ENCODE measurements around the gene IL1RL1. TPM values are rescaled to one million over a fixed set of nuclear protein-coding genes. Genes with fewer than 3 reads are reported as not detected.

IL1RL1 gene
- total RNA-seq, 2 donors from 2014 or later, result 36.3 to 57.7 TPM

DNA sequence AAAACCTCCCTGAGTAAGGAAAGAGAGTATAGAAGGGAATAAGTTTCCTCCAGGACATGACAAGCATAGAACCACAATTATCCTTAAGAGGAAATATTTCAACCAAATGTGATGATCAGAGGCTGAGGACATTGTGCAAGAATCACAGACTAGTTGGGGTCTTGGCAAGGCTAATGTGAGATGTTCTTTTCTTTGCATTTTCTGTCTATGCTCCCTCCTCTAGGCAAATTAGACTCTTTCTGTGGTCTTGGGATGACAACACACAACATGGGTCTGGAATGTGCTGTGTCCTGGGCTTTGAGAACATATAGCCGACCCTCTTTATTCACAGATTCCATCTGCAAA, 32.0 kb upstream of the IL1RL1 start:
- DNase-seq (ENCODE audit: low spot score) (no peak), ATAC-seq (no peak)
- Mint-ChIP-seq H3K4me3 (no peak overlapping the region), H3K36me3 (peaks cover 13% of the 10 kb centered on the region), H3K27me3 (no peaks in the 10 kb centered on the region), H3K4me1 (ENCODE audit: low read depth in 2 of 2) (peaks cover 49 to 51% of the 10 kb centered on the region in 2 donors), H3K9me3 (peaks cover 4% of the 10 kb centered on the region), H3K27ac (peak overlapping the region in 1 of 2 donors; percentile 83)

DNA sequence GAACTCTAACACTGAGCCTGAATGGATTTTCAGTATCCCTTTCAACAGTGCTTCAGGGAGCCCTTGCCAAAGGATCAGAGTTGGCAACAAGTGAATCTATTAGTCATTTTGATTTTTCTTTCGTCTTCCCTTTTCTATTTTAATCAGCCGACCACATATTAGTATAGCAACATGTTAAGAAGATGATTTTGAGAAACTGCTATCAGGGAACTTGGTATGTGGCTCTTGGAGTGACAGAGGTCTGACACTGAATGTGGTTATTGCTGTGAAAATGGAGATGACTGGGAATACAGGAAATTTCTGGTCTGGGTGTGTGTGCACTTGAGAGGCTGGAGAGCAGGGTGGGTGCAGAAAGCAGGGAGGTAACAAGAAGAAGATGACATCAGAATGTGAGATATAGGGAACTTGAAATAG, 28.7 kb upstream of the IL1RL1 start:
- Mint-ChIP-seq H3K9me3 (no peaks in the 10 kb centered on the region), H3K4me1 (ENCODE audit: low read depth in 2 of 2) (peaks cover 23 to 29% of the 10 kb centered on the region in 2 donors), H3K27ac (no peak overlapping the region), H3K27me3 (no peaks in the 10 kb centered on the region), H3K4me3 (no peak overlapping the region), H3K36me3 (peaks cover 13% of the 10 kb centered on the region)
- no peak for DNase-seq (ENCODE audit: low spot score)
- ATAC-seq, result peak; percentile 88 to 89

DNA sequence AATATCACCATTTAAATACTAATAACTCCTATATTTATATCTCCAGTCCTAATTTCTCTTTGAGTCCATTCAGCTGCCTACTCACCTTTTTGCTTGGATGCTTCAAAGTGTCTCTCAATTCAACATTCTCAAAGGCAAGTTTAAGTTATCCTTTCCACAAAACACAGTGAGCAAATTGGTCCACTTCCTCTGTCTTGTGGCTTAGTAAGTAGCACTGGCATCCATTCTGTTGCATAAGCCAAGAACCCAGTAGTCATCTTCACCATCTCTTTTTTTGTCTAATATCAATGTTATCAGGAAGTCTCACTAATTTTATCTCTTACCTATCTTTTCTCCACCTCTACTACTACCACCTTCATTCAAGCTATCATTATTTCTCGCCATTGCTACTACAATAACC, 27.4 kb upstream of the IL1RL1 start:
- Mint-ChIP-seq H3K9me3 (no peaks in the 10 kb centered on the region), H3K4me3 (no peak overlapping the region), H3K36me3 (peaks cover 18% of the 10 kb centered on the region), H3K4me1 (ENCODE audit: low read depth in 2 of 2) (peaks cover 15 to 16% of the 10 kb centered on the region in 2 donors), H3K27ac (no peak overlapping the region), H3K27me3 (no peaks in the 10 kb centered on the region)
- ATAC-seq (no peak), DNase-seq (ENCODE audit: low spot score) (no peak)

DNA sequence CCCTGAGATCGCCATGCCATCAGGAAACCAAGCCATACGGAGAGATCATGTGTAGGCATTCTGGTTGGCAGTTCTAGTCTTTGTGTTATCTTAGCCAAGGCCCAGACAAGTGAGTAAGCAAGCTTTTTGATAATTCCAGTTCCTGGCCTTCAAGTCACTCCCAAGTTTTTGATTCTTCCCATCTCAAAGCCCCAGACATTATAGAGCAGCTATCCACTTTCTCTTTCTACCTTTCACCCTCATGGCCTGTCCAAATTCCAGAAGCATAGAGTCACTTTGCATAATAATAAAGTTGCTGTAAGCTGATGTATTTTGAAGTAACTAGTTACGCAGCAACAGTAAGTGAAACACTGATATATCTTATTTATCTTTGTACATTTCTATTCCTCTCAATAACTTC, 26.8 kb upstream of the IL1RL1 start:
- Mint-ChIP-seq H3K27me3 (no peaks in the 10 kb centered on the region), H3K9me3 (no peaks in the 10 kb centered on the region), H3K27ac (no peak overlapping the region), H3K4me3 (no peak overlapping the region), H3K4me1 (ENCODE audit: low read depth in 2 of 2) (peaks cover 11% of the 10 kb centered on the region in 2 donors), H3K36me3 (peaks cover 18% of the 10 kb centered on the region)
- DNase-seq (ENCODE audit: low spot score) (no peak), ATAC-seq (no peak)

DNA sequence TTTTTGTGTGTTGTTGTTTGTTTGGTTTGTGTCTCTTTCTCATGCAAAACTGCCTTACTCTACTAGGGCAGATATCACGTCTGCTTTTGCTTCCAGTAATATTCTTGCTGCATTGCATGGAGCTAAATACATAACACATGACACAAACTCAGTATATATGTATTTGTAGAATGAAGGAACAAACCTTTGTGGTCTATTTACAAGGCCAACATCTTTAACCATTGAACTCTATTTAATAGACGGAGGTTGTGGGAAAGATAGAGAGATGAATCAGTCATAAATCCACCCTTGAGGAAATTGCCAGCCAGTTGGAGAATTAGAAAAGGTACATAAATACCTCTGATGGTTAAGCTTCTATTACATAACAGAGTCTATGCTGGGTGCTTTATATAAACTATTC, 26.0 kb upstream of the IL1RL1 start:
- ATAC-seq (no peak), DNase-seq (ENCODE audit: low spot score) (no peak)
- Mint-ChIP-seq H3K4me1 (ENCODE audit: low read depth in 2 of 2) (peaks cover 11 to 14% of the 10 kb centered on the region in 2 donors), H3K9me3 (no peaks in the 10 kb centered on the region), H3K4me3 (no peak overlapping the region), H3K27me3 (no peaks in the 10 kb centered on the region), H3K27ac (no peak overlapping the region), H3K36me3 (peaks cover 18% of the 10 kb centered on the region)

DNA sequence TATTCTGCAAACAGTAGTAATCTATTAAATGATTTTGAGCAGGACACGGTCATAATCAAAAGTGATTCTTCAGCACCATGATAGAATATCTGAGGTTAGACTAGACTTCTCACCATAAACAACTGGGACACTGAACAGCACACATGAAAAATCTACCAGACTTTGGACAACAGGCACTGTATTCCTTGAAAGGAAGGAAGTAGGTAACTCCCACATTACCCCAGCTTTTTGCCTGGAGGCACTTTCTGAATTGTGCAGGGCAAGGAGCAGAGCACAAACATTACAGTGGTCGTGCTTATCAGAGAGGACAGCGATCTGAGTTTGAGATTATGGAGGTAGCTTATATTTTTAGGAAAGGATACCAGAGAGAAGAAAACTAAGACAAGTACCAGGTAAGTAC, 25.3 kb upstream of the IL1RL1 start:
- Mint-ChIP-seq H3K4me3 (no peak overlapping the region), H3K27ac (peak overlapping the region in 1 of 2 donors; percentile 26), H3K27me3 (no peaks in the 10 kb centered on the region), H3K36me3 (peaks cover 18% of the 10 kb centered on the region), H3K4me1 (ENCODE audit: low read depth in 2 of 2) (peaks cover 14 to 16% of the 10 kb centered on the region in 2 donors), H3K9me3 (no peaks in the 10 kb centered on the region)
- ATAC-seq, result no peak
- no peak for DNase-seq (ENCODE audit: low spot score)

DNA sequence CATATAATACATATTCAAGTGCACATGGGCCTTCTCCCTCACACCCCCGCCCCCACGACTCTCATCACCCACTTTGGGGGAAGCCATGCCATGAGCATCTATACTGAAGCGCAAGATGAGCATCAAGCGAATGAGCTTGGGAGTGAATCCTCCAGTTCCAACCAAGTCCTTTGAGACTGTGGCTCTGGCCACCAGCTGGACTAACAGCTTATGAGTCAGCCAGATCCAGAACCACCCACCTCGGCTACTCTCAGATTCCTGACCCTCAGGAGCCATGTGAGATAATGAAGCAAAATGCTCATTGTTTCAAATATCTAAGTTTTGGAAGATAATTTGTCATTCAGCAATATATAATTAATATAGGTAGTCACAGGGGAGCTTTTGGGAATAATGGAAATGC, 22.2 kb upstream of the IL1RL1 start:
- H3K9me3 Mint-ChIP-seq, result no peaks in the 10 kb centered on the region
- H3K36me3 Mint-ChIP-seq, result peaks cover 18% of the 10 kb centered on the region
- no peaks in the 10 kb centered on the region for H3K27me3 Mint-ChIP-seq
- ATAC-seq, result no peak
- H3K27ac Mint-ChIP-seq, result no peak overlapping the region
- peaks cover 29 to 30% of the 10 kb centered on the region in 2 donors for H3K4me1 Mint-ChIP-seq (ENCODE audit: low read depth in 2 of 2)
- H3K4me3 Mint-ChIP-seq, result no peak overlapping the region
- DNase-seq (ENCODE audit: low spot score), result no peak

DNA sequence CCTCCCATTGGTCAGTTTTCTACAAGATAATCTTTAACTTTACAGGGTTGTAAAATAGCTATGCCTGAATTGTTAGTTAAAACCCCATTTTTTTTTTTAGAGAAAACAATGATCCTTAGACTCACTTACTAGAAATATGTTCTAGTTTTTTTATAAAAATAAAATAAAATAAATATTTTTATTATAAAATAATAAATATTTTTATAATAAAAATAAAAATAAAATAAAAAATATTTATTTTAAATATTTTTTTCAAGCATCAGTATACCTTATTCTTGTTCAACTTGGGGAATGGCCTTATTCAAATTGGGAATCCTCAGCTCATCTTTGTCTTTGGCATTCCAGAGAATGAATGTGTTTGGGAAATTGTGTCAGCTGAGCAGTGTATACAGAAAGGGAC, 20.8 kb upstream of the IL1RL1 start:
- Mint-ChIP-seq H3K27me3 (no peaks in the 10 kb centered on the region), H3K9me3 (no peaks in the 10 kb centered on the region), H3K27ac (peak overlapping the region; percentile 60 to 88), H3K36me3 (peaks cover 18% of the 10 kb centered on the region), H3K4me3 (peak overlapping the region; percentile 46), H3K4me1 (ENCODE audit: low read depth in 2 of 2) (peaks cover 40 to 41% of the 10 kb centered on the region in 2 donors)
- DNase-seq (ENCODE audit: low spot score) (no peak), ATAC-seq (no peak)

DNA sequence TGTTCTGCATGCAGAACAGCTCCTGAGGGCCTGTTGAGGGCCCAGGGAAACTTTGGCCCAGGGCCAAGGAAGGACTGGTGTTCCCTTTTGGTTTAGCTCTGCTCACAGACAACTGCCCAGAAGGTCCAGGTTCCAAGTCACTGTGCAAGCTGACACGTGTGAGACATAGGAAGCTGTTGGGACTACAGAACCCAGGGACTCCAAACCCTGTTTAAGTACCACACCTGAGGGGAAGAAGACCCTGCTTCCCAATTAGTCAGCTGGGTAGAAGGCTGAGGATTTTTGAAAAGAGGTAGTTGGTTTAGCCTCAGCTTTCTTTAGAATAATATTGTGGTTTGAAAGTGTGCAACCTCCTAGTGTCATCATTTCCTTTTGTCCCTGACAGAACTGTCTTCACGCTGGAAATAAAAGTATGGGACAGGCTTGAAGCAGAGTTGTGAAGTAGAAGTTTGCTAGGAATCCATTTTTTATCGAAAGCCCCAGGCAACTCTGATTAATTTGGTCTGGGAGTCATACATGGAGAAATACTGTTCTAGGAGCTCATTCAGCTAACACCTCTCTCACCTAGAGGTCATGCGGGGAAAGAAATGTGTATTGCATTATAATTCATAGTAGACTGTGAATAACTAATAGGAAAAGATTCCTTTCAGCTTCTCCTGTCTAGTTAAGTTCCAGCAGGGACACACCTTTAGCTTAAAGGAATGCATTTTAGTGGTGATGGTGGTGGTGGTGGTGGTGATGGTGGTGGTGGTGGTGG, 19.9 kb upstream of the IL1RL1 start:
- Mint-ChIP-seq H3K27me3 (no peaks in the 10 kb centered on the region), H3K4me3 (peak overlapping the region; percentile 46), H3K36me3 (peaks cover 12% of the 10 kb centered on the region), H3K4me1 (ENCODE audit: low read depth in 2 of 2) (peaks cover 44 to 49% of the 10 kb centered on the region in 2 donors), H3K9me3 (no peaks in the 10 kb centered on the region), H3K27ac (peak overlapping the region; percentile 60 to 88)
- DNase-seq (ENCODE audit: low spot score), result no peak
- peak in 1 of 2 donors; percentile 21 for ATAC-seq

DNA sequence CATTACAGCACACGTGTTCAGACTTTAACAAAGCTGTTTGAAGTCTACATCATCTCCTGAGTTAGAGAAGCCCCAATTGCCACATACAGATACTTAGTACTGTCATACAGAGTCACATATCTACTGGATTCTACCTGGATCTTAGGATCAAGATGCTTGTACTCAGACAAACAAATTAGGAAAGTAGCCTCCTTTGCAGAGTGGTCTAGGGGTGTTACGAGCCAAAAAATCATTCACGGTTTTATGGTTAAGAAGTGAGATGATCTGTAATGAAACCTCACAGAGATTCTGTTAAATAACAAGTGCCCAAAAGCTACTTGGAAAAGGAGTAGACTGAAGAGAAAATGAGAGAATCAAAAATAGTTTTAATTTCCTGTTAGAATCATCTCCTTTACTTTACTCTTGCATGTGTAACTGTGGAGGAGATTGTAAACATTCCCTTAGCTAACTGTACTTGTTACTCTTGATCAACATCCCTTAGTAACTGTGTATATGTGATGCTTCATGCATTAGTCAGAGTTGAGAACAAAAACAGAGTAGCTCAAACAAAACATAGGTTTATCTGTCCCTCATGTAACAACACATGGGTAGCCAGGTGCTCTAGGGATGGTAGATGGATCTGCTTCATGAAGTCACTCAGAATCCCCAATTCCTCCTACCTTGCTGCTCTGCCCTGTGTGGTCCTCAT, 16.4 kb upstream of the IL1RL1 start:
- Mint-ChIP-seq H3K36me3 (no peaks in the 10 kb centered on the region), H3K27ac (peak overlapping the region; percentile 78 to 92), H3K27me3 (no peaks in the 10 kb centered on the region), H3K9me3 (no peaks in the 10 kb centered on the region), H3K4me1 (ENCODE audit: low read depth in 2 of 2) (peaks cover 60 to 67% of the 10 kb centered on the region in 2 donors), H3K4me3 (peak overlapping the region; percentile 64)
- ATAC-seq (peak; percentile 83 to 91), DNase-seq (ENCODE audit: low spot score) (no peak)

DNA sequence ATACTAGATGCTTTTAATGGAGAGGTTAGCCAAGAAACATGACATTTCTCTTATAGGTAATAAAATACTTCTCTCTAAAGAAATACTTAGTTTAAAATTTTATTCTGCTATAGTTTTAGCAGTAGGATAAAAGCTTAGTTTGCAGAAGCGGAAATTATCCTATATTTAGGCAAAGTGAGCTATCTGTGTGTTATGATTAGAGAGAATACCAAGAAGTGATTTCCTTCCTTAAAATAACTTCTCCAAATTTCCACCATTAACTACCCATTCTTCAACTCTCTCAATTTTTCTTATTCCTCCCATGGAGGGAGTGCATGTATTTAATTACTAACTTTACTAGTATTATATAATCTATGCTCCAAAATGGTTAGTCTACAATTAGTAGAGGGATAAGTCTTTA, 15.8 kb upstream of the IL1RL1 start:
- no peaks in the 10 kb centered on the region for H3K27me3 Mint-ChIP-seq
- no peaks in the 10 kb centered on the region for H3K36me3 Mint-ChIP-seq
- peak overlapping the region; percentile 64 for H3K4me3 Mint-ChIP-seq
- H3K9me3 Mint-ChIP-seq, result no peaks in the 10 kb centered on the region
- H3K27ac Mint-ChIP-seq, result peak overlapping the region; percentile 78 to 92
- DNase-seq (ENCODE audit: low spot score) (no peak), ATAC-seq (no peak)
- peaks cover 65 to 74% of the 10 kb centered on the region in 2 donors for H3K4me1 Mint-ChIP-seq (ENCODE audit: low read depth in 2 of 2)

DNA sequence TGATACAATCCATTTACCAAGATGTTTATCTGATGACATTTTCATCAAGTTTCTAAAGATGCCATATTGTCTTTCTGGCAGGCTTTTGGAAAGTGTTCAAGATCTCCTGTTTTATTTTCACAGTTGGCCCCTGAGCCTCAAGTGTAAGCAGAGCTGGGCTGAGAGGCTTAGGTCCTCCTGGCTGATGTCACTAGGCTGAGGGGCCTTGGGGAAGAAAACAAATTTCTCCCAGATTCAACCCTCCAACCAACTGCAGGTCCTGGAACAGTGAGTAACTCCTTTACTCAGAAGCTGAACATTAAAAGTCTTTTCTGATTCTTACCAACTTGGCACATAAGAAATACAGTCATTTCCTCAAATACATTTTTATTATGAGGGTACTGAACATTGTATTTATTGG, 14.9 kb upstream of the IL1RL1 start:
- DNase-seq (ENCODE audit: low spot score) (no peak), ATAC-seq (no peak)
- Mint-ChIP-seq H3K27me3 (no peaks in the 10 kb centered on the region), H3K4me3 (peak overlapping the region; percentile 49), H3K4me1 (ENCODE audit: low read depth in 2 of 2) (peaks cover 65 to 74% of the 10 kb centered on the region in 2 donors), H3K9me3 (no peaks in the 10 kb centered on the region), H3K27ac (peak overlapping the region; percentile 78 to 92), H3K36me3 (no peaks in the 10 kb centered on the region)

DNA sequence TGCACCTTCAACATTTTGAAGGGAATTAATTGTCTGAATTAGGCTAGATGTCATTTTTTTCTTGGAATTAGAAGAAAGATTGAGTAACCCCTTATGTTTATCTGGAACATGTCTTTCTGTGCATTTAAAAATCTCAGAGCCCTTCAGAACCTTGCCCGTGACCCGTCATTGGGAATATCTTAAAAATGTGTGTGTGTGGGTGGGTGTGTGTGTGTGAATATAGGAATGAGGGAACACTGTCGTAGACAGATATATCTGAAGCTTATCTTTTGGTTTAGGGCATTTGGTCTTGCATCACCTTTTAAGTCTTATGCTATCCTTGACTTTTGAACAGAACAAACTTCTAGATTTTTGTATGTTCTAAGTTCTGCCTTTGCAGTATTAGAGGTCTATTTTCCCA, 13.5 kb upstream of the IL1RL1 start:
- no peak for ATAC-seq

DNA sequence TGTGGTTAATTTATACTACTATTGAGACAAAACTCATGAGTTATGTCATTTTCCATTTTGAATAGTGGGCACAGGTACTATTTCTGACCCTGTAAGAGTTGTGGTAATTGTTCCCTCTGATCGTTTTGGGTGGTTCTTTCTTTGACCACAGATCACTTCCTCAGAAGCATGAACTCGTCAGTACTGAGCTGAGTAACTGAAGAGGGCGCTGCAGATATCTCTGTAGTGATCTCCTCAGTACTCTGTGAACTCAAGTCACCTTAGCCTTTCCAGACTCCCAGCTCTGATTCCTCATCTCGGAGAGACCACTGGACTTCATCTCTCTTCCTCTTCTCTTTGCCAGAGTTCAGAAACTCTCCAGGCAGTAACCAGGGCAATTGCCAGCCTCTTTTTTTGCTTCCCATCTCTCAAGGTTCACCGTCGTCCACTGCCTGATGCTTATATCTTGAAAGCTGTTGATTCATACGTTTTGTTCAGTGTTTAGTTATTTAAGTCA, 9.4 kb upstream of the IL1RL1 start:
- Mint-ChIP-seq H3K4me1 (ENCODE audit: low read depth in 2 of 2) (peaks cover 57 to 77% of the 10 kb centered on the region in 2 donors), H3K27ac (peak overlapping the region; percentile 87 to 96), H3K36me3 (peaks cover 16% of the 10 kb centered on the region), H3K4me3 (peak overlapping the region; percentile 61), H3K9me3 (no peaks in the 10 kb centered on the region), H3K27me3 (peaks cover 3 to 15% of the 10 kb centered on the region in 2 donors)
- ATAC-seq (peak; percentile 95 to 98), DNase-seq (ENCODE audit: low spot score) (no peak)

More for the DNA sequence above, 13.5 kb upstream of the IL1RL1 start:
- Mint-ChIP-seq H3K27ac (peak overlapping the region; percentile 15 to 32), H3K36me3 (no peaks in the 10 kb centered on the region), H3K4me1 (ENCODE audit: low read depth in 2 of 2) (peaks cover 63 to 73% of the 10 kb centered on the region in 2 donors), H3K9me3 (no peaks in the 10 kb centered on the region), H3K27me3 (no peaks in the 10 kb centered on the region), H3K4me3 (no peak overlapping the region)
- no peak for DNase-seq (ENCODE audit: low spot score)

All from natural killer cell treated with Interleukin-12 subunit alpha and Interleukin-12 subunit beta and Interleukin-15 and Interleukin-18, amount 100 ng/mL, for 72 hours (primary cell).